Measurements from ENCODE around the gene DLG1. TPM values are rescaled to one million over a fixed set of nuclear protein-coding genes. Genes with fewer than 3 reads are reported as not detected.
"Not testable (repeated sequence)": the region's sequence is repeated elsewhere in the genome, so short reads cannot be mapped to it uniquely, and the experiment has no call there.

Gene DLG1
- total and polyA plus RNA-seq, 2 experiments from 2014 or later: 27.6 to 98.0 TPM

GRCh38 chr3:197276808-197277207 lies 21.6 kb downstream of the DLG1 start:
- not testable (repeated sequence) for H3K36me3 ChIP-seq (ENCODE audit: insufficient read depth); H3K4me3 ChIP-seq; H3K27ac ChIP-seq (ENCODE audit: low read depth); H3K9me2 ChIP-seq (ENCODE audit: insufficient read depth); H3K4me1 ChIP-seq (ENCODE audit: insufficient read depth); H3K27ac Mint-ChIP-seq; H3K27me3 Mint-ChIP-seq (ENCODE audit: insufficient read depth, low read depth, poor library complexity); H3F3A ChIP-seq (replicated peaks; ENCODE audit: low read depth); H3K9me3 Mint-ChIP-seq; H3K4me1 Mint-ChIP-seq; H2AFZ ChIP-seq; H3K4me3 Mint-ChIP-seq; H3K27me3 ChIP-seq (ENCODE audit: insufficient read depth); H3K4me2 ChIP-seq
- TF ChIP-seq CTCF (conservative IDR thresholded peaks at IDR 0.05; ENCODE audit: low read depth in 2 of 2): peak; percentile 34 to 61
- DNase-seq (ENCODE audit: low spot score): peak; percentile 29
- ATAC-seq: peak; percentile 41; the same call in 2 of the 3 replicates
- Histone ChIP-seq H4K20me1 (replicated peaks; ENCODE audit: insufficient read depth) (peaks cover 10% of the 10 kb centered on the region), H3K79me2 (replicated peaks; ENCODE audit: insufficient read depth) (peaks cover 85% of the 10 kb centered on the region)
- H3K36me3 Mint-ChIP-seq (ENCODE audit: low read depth): peaks cover 35% of the 10 kb centered on the region

- Histone ChIP-seq H3K4me3 (no peak overlapping the region), H3F3A (replicated peaks; ENCODE audit: low read depth) (no peaks in the 10 kb centered on the region), H3K36me3 (ENCODE audit: insufficient read depth) (no peaks in the 10 kb centered on the region; the same call in 1 of the 2 replicates), H4K20me1 (replicated peaks; ENCODE audit: insufficient read depth) (peaks cover 48% of the 10 kb centered on the region), H3K27me3 (ENCODE audit: insufficient read depth) (no peaks in the 10 kb centered on the region), H3K9me2 (ENCODE audit: insufficient read depth) (no peaks in the 10 kb centered on the region), H3K79me2 (replicated peaks; ENCODE audit: insufficient read depth) (peaks cover 100% of the 10 kb centered on the region), H3K4me1 (ENCODE audit: insufficient read depth) (no peaks in the 10 kb centered on the region), H3K27ac (ENCODE audit: low read depth) (no peak overlapping the region), H3K4me2 (no peak overlapping the region), H2AFZ (no peak overlapping the region)
- Mint-ChIP-seq H3K36me3 (ENCODE audit: low read depth) (peaks cover 6% of the 10 kb centered on the region), H3K27ac (peak overlapping the region; percentile 67; the same call in 1 of the 2 replicates), H3K4me3 (no peak overlapping the region), H3K27me3 (ENCODE audit: insufficient read depth, low read depth, poor library complexity) (no peaks in the 10 kb centered on the region), H3K9me3 (no peaks in the 10 kb centered on the region), H3K4me1 (peaks cover 7% of the 10 kb centered on the region)
- DNase-seq (ENCODE audit: low spot score) (no peak), ATAC-seq (no peak)
- TF ChIP-seq CREB1 (CRISPR knock-in tag; IDR thresholded peaks at IDR 0.05; ENCODE audit: low read depth) (no peak), ZNF331 (CRISPR knock-in tag; IDR thresholded peaks at IDR 0.05; ENCODE audit: low read depth) (no peak), EZH2 (IDR thresholded peaks at IDR 0.05; ENCODE audit: low read depth, unreplicated experiment) (no peak)
Measured at GRCh38 chr3:197270558-197271317, 27.7 kb downstream of the DLG1 start.

- H3K36me3 Mint-ChIP-seq (ENCODE audit: low read depth): peaks cover 7% of the 10 kb centered on the region
- Histone ChIP-seq H3K4me2 (no peak overlapping the region), H3K27me3 (ENCODE audit: insufficient read depth) (no peaks in the 10 kb centered on the region), H4K20me1 (replicated peaks; ENCODE audit: insufficient read depth) (peaks cover 52% of the 10 kb centered on the region), H3K4me1 (ENCODE audit: insufficient read depth) (no peaks in the 10 kb centered on the region), H3K79me2 (replicated peaks; ENCODE audit: insufficient read depth) (peaks cover 100% of the 10 kb centered on the region), H3K27ac (ENCODE audit: low read depth) (no peak overlapping the region), H3K4me3 (no peak overlapping the region), H3K9me2 (ENCODE audit: insufficient read depth) (no peaks in the 10 kb centered on the region), H2AFZ (no peak overlapping the region), H3K36me3 (ENCODE audit: insufficient read depth) (no peaks in the 10 kb centered on the region), H3F3A (replicated peaks; ENCODE audit: low read depth) (no peaks in the 10 kb centered on the region)
- no peak for TF ChIP-seq EZH2phosphoT487 (IDR thresholded peaks at IDR 0.05; ENCODE audit: unreplicated experiment)
- H3K27me3 Mint-ChIP-seq (ENCODE audit: insufficient read depth, low read depth, poor library complexity): no peaks in the 10 kb centered on the region
- no peaks in the 10 kb centered on the region for H3K9me3 Mint-ChIP-seq
- no peak overlapping the region for H3K27ac Mint-ChIP-seq
- peaks cover 7% of the 10 kb centered on the region for H3K4me1 Mint-ChIP-seq
- ATAC-seq (no peak), DNase-seq (ENCODE audit: low spot score) (no peak)
- H3K4me3 Mint-ChIP-seq: no peak overlapping the region
Measured at GRCh38 chr3:197269024-197269423, 29.4 kb downstream of the DLG1 start.
